Mesendoderm (in vitro differentiated cells): ENCODE measurements around the gene SLC11A1.

Source experiments
- DNase-seq: peaks from one replicate; pipeline ENCODE4 v3.0.0; 2013
- H2AK5ac ChIP-seq: 2 replicates; pipeline ENCODE4 v1.6.1; 2013; ENCODE audit warnings: low read length, inconsistent platforms
- H2BK120ac ChIP-seq: 2 replicates; pipeline ENCODE4 v1.6.1; 2013; ENCODE audit warnings: low read depth, mild to moderate bottlenecking, low read length, moderate library complexity, mixed read lengths
- H2BK15ac ChIP-seq: replicated peaks from 2 replicates; pipeline ENCODE4 v1.6.1; 2013; ENCODE audit warnings: low read depth, mild to moderate bottlenecking, moderate library complexity
- H2BK5ac ChIP-seq: 2 replicates; pipeline ENCODE4 v1.6.1; 2013; ENCODE audit warnings: low read length, inconsistent platforms
- H3K18ac ChIP-seq: 2 replicates; pipeline ENCODE4 v1.6.1; 2013; ENCODE audit warnings: mild to moderate bottlenecking, low read length, mixed read lengths
- H3K23ac ChIP-seq: one replicate; pipeline ENCODE4 v1.6.1; 2013; ENCODE audit warnings: low read length
- H3K27ac ChIP-seq: 2 replicates; pipeline ENCODE4 v1.5.1; 2013; ENCODE audit warnings: low read depth, mild to moderate bottlenecking, inconsistent platforms, low read length, moderate library complexity
- H3K27me3 ChIP-seq: 2 replicates; pipeline ENCODE4 v1.6.1; 2013; ENCODE audit warnings: low read length, control low read depth, mild to moderate bottlenecking, inconsistent platforms; ENCODE audit not compliant: insufficient read depth, poor library complexity
- H3K36me3 ChIP-seq: 2 replicates; pipeline ENCODE4 v1.6.1; 2013; ENCODE audit warnings: low read length, inconsistent platforms; ENCODE audit not compliant: control insufficient read depth, insufficient read depth
- H3K4ac ChIP-seq: one replicate; pipeline ENCODE4 v1.6.1; 2013; ENCODE audit warnings: low read depth, mild to moderate bottlenecking, low read length, moderate library complexity
- H3K4me1 ChIP-seq: 2 replicates; pipeline ENCODE4 v1.6.1; 2013; ENCODE audit warnings: low read depth, low read length, inconsistent platforms; ENCODE audit not compliant: control insufficient read depth
- H3K4me2 ChIP-seq: 2 replicates; pipeline ENCODE4 v1.6.1; 2013; ENCODE audit warnings: low read length
- H3K4me3 ChIP-seq: 2 replicates; pipeline ENCODE4 v1.5.1; 2013; ENCODE audit warnings: mild to moderate bottlenecking, low read length
- H3K56ac ChIP-seq: one replicate; pipeline ENCODE4 v1.6.1; 2013; ENCODE audit warnings: low read length
- H3K79me1 ChIP-seq: 2 replicates; pipeline ENCODE4 v1.6.1; 2013; ENCODE audit warnings: low read length, inconsistent platforms
- H3K79me2 ChIP-seq: 2 replicates; pipeline ENCODE4 v1.6.1; 2013; ENCODE audit warnings: mild to moderate bottlenecking, low read length; ENCODE audit not compliant: control insufficient read depth, insufficient read depth
- H3K9ac ChIP-seq: 2 replicates; pipeline ENCODE4 v1.6.1; 2013; ENCODE audit warnings: low read length, inconsistent platforms
- H4K5ac ChIP-seq: one replicate; pipeline ENCODE4 v1.6.1; 2013; ENCODE audit warnings: low read length
- H4K8ac ChIP-seq: one replicate; pipeline ENCODE4 v1.6.1; 2013; ENCODE audit warnings: low read depth, mild to moderate bottlenecking, control low read depth, low read length, moderate library complexity
- WGBS: extraction: QIAGEN DNeasy Blood & Tissue Kit; methylation state at CpG from one replicate; pipeline ENCODE4 v1.1.7; 2013; ENCODE audit warnings: low lambda C conversion rate, missing lambda C conversion rate; ENCODE audit not compliant: insufficient coverage; ENCODE audit errors: extremely low coverage; 5-methylcytosine and 5-hydroxymethylcytosine counted together

SLC11A1 gene

DNA sequence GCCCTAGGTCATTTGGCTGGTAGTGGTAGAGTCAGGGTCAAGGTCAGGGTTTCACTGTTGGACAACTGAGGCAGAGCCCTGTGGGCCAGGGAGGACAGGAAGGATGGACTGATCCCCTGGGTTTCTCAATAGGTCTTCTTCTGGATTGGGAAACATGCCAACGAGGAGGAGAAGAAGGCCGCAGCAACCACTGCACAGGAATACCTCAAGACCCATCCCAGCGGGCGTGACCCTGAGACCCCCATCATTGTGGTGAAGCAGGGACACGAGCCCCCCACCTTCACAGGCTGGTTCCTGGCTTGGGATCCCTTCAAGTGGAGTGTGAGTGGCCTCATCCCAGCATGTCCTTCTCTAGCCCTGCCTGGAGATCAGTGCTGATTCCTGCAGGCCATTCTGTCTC, 54.9 kb downstream of the SLC11A1 start:
- Histone ChIP-seq H3K18ac (no peak overlapping the region), H3K4me1 (no peaks in the 10 kb centered on the region), H3K79me1 (no peaks in the 10 kb centered on the region), H3K4ac (no peak overlapping the region), H3K27ac (no peak overlapping the region), H3K9ac (no peak overlapping the region), H4K8ac (no peak overlapping the region), H3K4me2 (no peak overlapping the region), H4K5ac (no peak overlapping the region), H2BK15ac (no peak overlapping the region), H2AK5ac (no peak overlapping the region), H2BK5ac (no peak overlapping the region), H3K36me3 (no peaks in the 10 kb centered on the region), H3K79me2 (no peaks in the 10 kb centered on the region), H3K27me3 (no peaks in the 10 kb centered on the region), H3K56ac (no peak overlapping the region), H3K23ac (no peak overlapping the region), H3K4me3 (no peak overlapping the region), H2BK120ac (no peak overlapping the region)
- no CpG with 5 or more reads among the region's 5 CpGs for WGBS
- DNase-seq, result no peak

DNA sequence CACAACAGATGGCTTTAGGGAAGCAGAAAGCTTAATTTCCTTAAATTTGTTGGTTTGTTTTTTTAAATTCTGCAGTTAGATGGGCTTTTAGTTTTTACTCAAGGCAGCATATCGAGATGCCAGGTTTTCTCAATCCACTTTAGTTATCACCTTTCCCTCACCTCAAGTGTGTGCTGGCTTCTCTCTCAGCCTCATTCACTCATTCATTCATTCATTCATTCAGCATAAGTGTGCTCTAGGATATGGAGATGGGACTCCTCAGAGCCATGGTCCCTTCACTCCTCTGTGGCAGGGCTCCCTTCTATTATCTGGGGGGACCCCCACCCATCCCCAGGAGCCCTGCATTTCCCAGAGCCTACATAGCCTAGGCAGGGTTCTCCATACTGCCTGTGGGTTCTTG, 55.9 kb downstream of the SLC11A1 start:
- H3K27me3 ChIP-seq, result no peaks in the 10 kb centered on the region
- no peak overlapping the region for H3K18ac ChIP-seq
- no peak overlapping the region for H4K8ac ChIP-seq
- H3K79me1 ChIP-seq, result no peaks in the 10 kb centered on the region
- WGBS, result no CpG with 5 or more reads among the region's 1 CpG
- H3K4ac ChIP-seq, result no peak overlapping the region
- no peaks in the 10 kb centered on the region for H3K4me1 ChIP-seq
- no peak overlapping the region for H3K9ac ChIP-seq
- H3K79me2 ChIP-seq, result no peaks in the 10 kb centered on the region
- no peak overlapping the region for H3K23ac ChIP-seq
- no peak overlapping the region for H3K4me3 ChIP-seq
- no peak overlapping the region for H3K56ac ChIP-seq
- H2BK15ac ChIP-seq, result no peak overlapping the region
- no peak overlapping the region for H2BK5ac ChIP-seq
- DNase-seq, result no peak
- no peak overlapping the region for H2AK5ac ChIP-seq
- peaks cover 2% of the 10 kb centered on the region for H3K36me3 ChIP-seq
- H4K5ac ChIP-seq, result no peak overlapping the region
- H2BK120ac ChIP-seq, result no peak overlapping the region
- no peak overlapping the region for H3K27ac ChIP-seq
- no peak overlapping the region for H3K4me2 ChIP-seq

DNA sequence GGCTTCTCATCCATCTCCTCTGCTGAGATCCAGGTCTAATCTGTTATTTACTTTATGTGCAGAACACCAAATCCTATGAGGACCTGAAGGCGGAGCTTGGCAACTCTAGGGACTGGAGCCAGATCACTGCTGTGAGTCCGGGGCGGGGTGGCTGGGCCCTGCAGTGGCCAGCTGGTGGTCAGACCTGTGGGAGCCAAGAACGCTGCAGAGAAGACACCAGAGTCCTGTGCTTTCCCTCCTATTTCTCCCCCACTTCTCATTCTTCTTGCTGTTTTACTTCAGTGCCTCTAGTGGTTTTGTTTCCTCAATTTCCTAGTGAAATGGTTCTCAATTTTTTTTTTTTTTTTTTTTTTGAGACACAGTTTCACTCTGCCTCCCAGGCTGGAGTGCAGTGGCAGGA, 56.5 kb downstream of the SLC11A1 start:
- no peak overlapping the region for H2BK120ac ChIP-seq
- no peak overlapping the region for H3K4me3 ChIP-seq
- H3K4me1 ChIP-seq, result no peaks in the 10 kb centered on the region
- H3K4ac ChIP-seq, result no peak overlapping the region
- no peaks in the 10 kb centered on the region for H3K27me3 ChIP-seq
- no peaks in the 10 kb centered on the region for H3K79me2 ChIP-seq
- no peak overlapping the region for H3K56ac ChIP-seq
- no peak overlapping the region for H2AK5ac ChIP-seq
- no peak for DNase-seq
- no peaks in the 10 kb centered on the region for H3K79me1 ChIP-seq
- no peak overlapping the region for H3K23ac ChIP-seq
- no peak overlapping the region for H2BK15ac ChIP-seq
- no CpG with 5 or more reads among the region's 4 CpGs for WGBS
- peaks cover 2% of the 10 kb centered on the region for H3K36me3 ChIP-seq
- no peak overlapping the region for H3K4me2 ChIP-seq
- no peak overlapping the region for H4K8ac ChIP-seq
- no peak overlapping the region for H3K27ac ChIP-seq
- no peak overlapping the region for H2BK5ac ChIP-seq
- no peak overlapping the region for H3K18ac ChIP-seq
- no peak overlapping the region for H4K5ac ChIP-seq
- H3K9ac ChIP-seq, result no peak overlapping the region

DNA sequence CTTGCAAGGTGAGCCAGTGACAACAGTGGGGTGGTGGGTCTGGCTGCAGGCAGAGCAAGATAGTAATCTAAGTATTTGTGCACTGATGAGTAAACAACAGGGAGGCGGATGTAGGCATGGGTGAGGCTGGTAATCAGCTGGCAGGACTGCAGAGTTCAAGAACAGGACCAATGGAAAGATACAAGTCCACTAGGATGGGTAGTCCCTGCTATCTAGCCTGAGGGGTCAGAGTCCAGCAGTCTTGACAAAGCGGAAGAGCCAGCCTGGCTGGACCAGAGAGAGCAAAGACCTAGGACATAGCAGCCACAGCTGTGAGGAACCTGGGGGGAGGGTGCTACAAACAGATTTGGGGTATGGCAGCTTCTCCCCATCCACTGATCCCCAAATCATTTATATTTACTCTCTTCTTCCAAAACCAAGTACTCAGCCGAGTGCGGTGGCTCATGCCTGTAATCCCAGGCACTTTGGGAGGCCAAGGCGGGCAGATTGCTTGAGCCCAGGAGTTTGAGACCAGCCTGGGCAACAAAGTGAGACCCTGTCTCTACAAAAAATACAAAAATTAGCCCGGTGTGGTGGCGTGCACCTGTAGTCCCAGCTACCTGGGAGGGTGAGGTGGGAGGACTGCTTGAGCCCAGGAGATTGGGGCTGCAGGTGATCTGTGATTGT, 62.8 kb downstream of the SLC11A1 start:
- H2BK120ac ChIP-seq, result no peak overlapping the region
- WGBS, result no CpG with 5 or more reads among the region's 7 CpGs
- H3K4me1 ChIP-seq, result no peaks in the 10 kb centered on the region
- no peak for DNase-seq
- H3K56ac ChIP-seq, result no peak overlapping the region
- no peak overlapping the region for H3K4ac ChIP-seq
- peaks cover 2% of the 10 kb centered on the region for H3K36me3 ChIP-seq
- no peak overlapping the region for H3K4me3 ChIP-seq
- no peak overlapping the region for H3K18ac ChIP-seq
- H4K8ac ChIP-seq, result no peak overlapping the region
- H3K79me1 ChIP-seq, result no peaks in the 10 kb centered on the region
- no peak overlapping the region for H4K5ac ChIP-seq
- no peak overlapping the region for H2BK5ac ChIP-seq
- H3K27me3 ChIP-seq, result no peaks in the 10 kb centered on the region
- no peak overlapping the region for H2AK5ac ChIP-seq
- no peak overlapping the region for H3K4me2 ChIP-seq
- H3K79me2 ChIP-seq, result no peaks in the 10 kb centered on the region
- H3K9ac ChIP-seq, result no peak overlapping the region
- H3K27ac ChIP-seq, result no peak overlapping the region
- H3K23ac ChIP-seq, result no peak overlapping the region
- H2BK15ac ChIP-seq, result no peak overlapping the region

DNA sequence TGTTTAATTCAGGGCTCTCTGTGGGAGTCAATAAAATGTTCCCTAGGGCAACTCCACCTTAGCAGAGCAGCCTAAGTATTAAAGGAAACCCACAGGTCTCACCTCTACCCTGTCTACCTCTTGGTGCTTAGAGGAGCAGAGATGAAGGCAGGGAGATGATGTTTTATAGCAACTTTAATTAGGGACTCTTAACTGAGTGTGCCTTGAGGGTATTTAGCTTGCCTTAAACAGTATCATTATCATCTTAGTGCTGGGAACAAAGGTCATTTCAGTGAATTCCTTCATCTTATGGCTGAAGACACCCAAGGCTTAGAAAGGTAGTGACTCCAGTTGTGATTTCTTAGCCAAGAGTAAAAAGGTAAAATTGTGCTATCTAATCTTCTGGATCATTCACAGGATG, 63.5 kb downstream of the SLC11A1 start:
- H3K27me3 ChIP-seq, result no peaks in the 10 kb centered on the region

More for the DNA sequence above, 63.5 kb downstream of the SLC11A1 start:
- Histone ChIP-seq H3K18ac (no peak overlapping the region), H3K79me1 (no peaks in the 10 kb centered on the region), H3K4me1 (no peaks in the 10 kb centered on the region), H3K56ac (no peak overlapping the region), H3K4me3 (no peak overlapping the region), H3K23ac (no peak overlapping the region), H4K5ac (no peak overlapping the region), H3K79me2 (no peaks in the 10 kb centered on the region), H3K9ac (no peak overlapping the region), H4K8ac (no peak overlapping the region), H3K27ac (no peak overlapping the region), H3K36me3 (peaks cover 2% of the 10 kb centered on the region), H3K4ac (no peak overlapping the region), H3K4me2 (no peak overlapping the region), H2AK5ac (no peak overlapping the region), H2BK120ac (no peak overlapping the region), H2BK5ac (no peak overlapping the region), H2BK15ac (no peak overlapping the region)
- no peak for DNase-seq
